HCT116 (cell line): Measurements from ENCODE around the gene DMXL1.

ENCODE experiments used
- ATF3 ChIP-seq: IDR thresholded peaks from 2 replicates; pipeline ENCODE4 v1.6.1; 2012
- EGR1 ChIP-seq: IDR thresholded peaks from 2 replicates; pipeline ENCODE4 v1.6.1; 2012; ENCODE audit warnings: low read depth
- EZH2 ChIP-seq: fragments of 200-600 bp; sonication (generic); IDR thresholded peaks from 2 replicates; pipeline ENCODE4 v1.6.1; 2017; ENCODE audit warnings: antibody characterized with exemption, mixed run types
- JUND ChIP-seq: IDR thresholded peaks from 2 replicates; pipeline ENCODE4 v1.6.1; 2012
- POLR2A ChIP-seq: IDR thresholded peaks from 2 replicates; pipeline ENCODE4 v1.7.0; 2011; ENCODE audit warnings: borderline replicate concordance; ENCODE audit not compliant: insufficient read depth, insufficient read length; ENCODE audit errors: extremely low read depth
- POLR2AphosphoS5 ChIP-seq: IDR thresholded peaks from 2 replicates; pipeline ENCODE4 v1.6.1; 2011; ENCODE audit warnings: mild to moderate bottlenecking, low read depth, low read length, moderate library complexity
- RAD21 ChIP-seq: IDR thresholded peaks from 2 replicates; pipeline ENCODE4 v1.6.1; 2012; ENCODE audit warnings: low read depth, mild to moderate bottlenecking
- REST ChIP-seq: IDR thresholded peaks from 2 replicates; pipeline ENCODE4 v1.6.1; 2012; ENCODE audit warnings: low read depth
- SIN3A ChIP-seq: IDR thresholded peaks from 2 replicates; pipeline ENCODE4 v1.6.1; 2012; ENCODE audit warnings: low read depth
- SRF ChIP-seq: IDR thresholded peaks from 2 replicates; pipeline ENCODE4 v1.6.1; 2012; ENCODE audit warnings: low read depth
- YY1 ChIP-seq: IDR thresholded peaks from 2 replicates; pipeline ENCODE4 v1.6.1; 2011; ENCODE audit warnings: low read length, low read depth, moderate library complexity, mild to moderate bottlenecking; ENCODE audit not compliant: insufficient replicate concordance; ENCODE audit errors: extremely low read depth
- ZNF274 ChIP-seq: fragments of 200-500 bp; sonication (Bioruptor generic); IDR thresholded peaks from 2 replicates; pipeline ENCODE4 v1.6.1; 2014; ENCODE audit warnings: mild to moderate bottlenecking, low read depth, low read length, inconsistent platforms
- TF ChIP-seq, protein P1 (sequence below), 3 experiments: fragments of 200-600 bp in 1 of 3; sonication (generic) in 1 of 3; IDR thresholded peaks in 2 of 3; conservative IDR thresholded peaks in 1 of 3; 2 replicates each; pipeline ENCODE4 v1.5.1; 2012 to 2017; ENCODE audit warnings: low read depth in 2 of 3, low read length in 2 of 3, antibody characterized with exemption in 1 of 3, borderline replicate concordance in 1 of 3, control low read depth in 1 of 3, mild to moderate bottlenecking in 1 of 3, mixed read lengths in 1 of 3, mixed run types in 1 of 3, moderate library complexity in 1 of 3; ENCODE audit not compliant: insufficient read depth in 1 of 3

- TF ChIP-seq SRF (no peak), JUND (no peak), POLR2A (no peak), ATF3 (no peak), EZH2 (no peak), SIN3A (no peak), YY1 (no peak), REST (no peak), POLR2AphosphoS5 (no peak), RAD21 (no peak), ZNF274 (no peak), EGR1 (no peak)
- TF ChIP-seq, protein P1, sequence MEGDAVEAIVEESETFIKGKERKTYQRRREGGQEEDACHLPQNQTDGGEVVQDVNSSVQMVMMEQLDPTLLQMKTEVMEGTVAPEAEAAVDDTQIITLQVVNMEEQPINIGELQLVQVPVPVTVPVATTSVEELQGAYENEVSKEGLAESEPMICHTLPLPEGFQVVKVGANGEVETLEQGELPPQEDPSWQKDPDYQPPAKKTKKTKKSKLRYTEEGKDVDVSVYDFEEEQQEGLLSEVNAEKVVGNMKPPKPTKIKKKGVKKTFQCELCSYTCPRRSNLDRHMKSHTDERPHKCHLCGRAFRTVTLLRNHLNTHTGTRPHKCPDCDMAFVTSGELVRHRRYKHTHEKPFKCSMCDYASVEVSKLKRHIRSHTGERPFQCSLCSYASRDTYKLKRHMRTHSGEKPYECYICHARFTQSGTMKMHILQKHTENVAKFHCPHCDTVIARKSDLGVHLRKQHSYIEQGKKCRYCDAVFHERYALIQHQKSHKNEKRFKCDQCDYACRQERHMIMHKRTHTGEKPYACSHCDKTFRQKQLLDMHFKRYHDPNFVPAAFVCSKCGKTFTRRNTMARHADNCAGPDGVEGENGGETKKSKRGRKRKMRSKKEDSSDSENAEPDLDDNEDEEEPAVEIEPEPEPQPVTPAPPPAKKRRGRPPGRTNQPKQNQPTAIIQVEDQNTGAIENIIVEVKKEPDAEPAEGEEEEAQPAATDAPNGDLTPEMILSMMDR (IDR thresholded peaks at IDR 0.05 in 2 of 3, conservative IDR thresholded peaks at IDR 0.05 in 1 of 3; ENCODE audit: borderline replicate concordance in 1 of 3, insufficient read depth in 1 of 3, low read depth in 2 of 3, low read length in 2 of 3): no peak
These were observed 199.3 kb downstream of the DMXL1 start for GRCh38 chr5:119270121-119270565.
